HepG2 (cell line): Measurements from ENCODE around the gene ANP32A.

Source experiments
- FOXP4 ChIP-seq: sonication (generic); formaldehyde crosslinking; IDR thresholded peaks from 2 replicates; pipeline ENCODE4 v1.4.0; 2020; ENCODE audit warnings: missing genetic modification reagents
- KAT8 ChIP-seq: IDR thresholded peaks from 2 replicates; pipeline ENCODE4 v1.6.1; 2016; ENCODE audit warnings: missing genetic modification reagents, missing compliant biosample characterization
- KDM1A ChIP-seq: IDR thresholded peaks from 2 replicates; pipeline ENCODE4 v1.6.1; 2016; ENCODE audit warnings: missing compliant biosample characterization
- MAX ChIP-seq: IDR thresholded peaks from 2 replicates; pipeline ENCODE4 v1.6.1; 2012; ENCODE audit warnings: inconsistent platforms
- POLR2AphosphoS5 ChIP-seq: IDR thresholded peaks from 2 replicates; pipeline ENCODE4 v1.6.1; 2012; ENCODE audit warnings: low read depth, low read length
- RAD21 ChIP-seq: fragments of 450-650 bp; formaldehyde crosslinking; IDR thresholded peaks from 2 replicates; pipeline ENCODE4 v1.5.0; 2020; ENCODE audit warnings: mild to moderate bottlenecking
- TF ChIP-seq, protein P1 (sequence below): sonication (generic); formaldehyde crosslinking; IDR thresholded peaks from 2 replicates; pipeline ENCODE4 v1.5.0; 2020; ENCODE audit warnings: mild to moderate bottlenecking, missing genetic modification reagents, moderate library complexity

- TF ChIP-seq RAD21, result no peak
- no peak for TF ChIP-seq MAX
- no peak for TF ChIP-seq FOXP4 (CRISPR knock-in tag)
- TF ChIP-seq, protein P1, sequence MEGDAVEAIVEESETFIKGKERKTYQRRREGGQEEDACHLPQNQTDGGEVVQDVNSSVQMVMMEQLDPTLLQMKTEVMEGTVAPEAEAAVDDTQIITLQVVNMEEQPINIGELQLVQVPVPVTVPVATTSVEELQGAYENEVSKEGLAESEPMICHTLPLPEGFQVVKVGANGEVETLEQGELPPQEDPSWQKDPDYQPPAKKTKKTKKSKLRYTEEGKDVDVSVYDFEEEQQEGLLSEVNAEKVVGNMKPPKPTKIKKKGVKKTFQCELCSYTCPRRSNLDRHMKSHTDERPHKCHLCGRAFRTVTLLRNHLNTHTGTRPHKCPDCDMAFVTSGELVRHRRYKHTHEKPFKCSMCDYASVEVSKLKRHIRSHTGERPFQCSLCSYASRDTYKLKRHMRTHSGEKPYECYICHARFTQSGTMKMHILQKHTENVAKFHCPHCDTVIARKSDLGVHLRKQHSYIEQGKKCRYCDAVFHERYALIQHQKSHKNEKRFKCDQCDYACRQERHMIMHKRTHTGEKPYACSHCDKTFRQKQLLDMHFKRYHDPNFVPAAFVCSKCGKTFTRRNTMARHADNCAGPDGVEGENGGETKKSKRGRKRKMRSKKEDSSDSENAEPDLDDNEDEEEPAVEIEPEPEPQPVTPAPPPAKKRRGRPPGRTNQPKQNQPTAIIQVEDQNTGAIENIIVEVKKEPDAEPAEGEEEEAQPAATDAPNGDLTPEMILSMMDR, result no peak
- no peak for TF ChIP-seq KAT8 (CRISPR knock-in tag)
- no peak for TF ChIP-seq KDM1A (CRISPR knock-in tag)
- no peak for TF ChIP-seq POLR2AphosphoS5
These were observed 47.6 kb upstream of the ANP32A start for GRCh38 chr15:68868296-68868695.
